GM12878 (cell line): ENCODE measurements around the gene SYTL2. TPM values are rescaled to one million over a fixed set of nuclear protein-coding genes. Genes with fewer than 3 reads are reported as not detected.

Experiments used
- ATAC-seq: fragments of 200-7000 bp; cut with Tn5 transposase; 3 replicates; pipeline ENCODE4 v1.9.1; 2020; ENCODE audit warnings: mild to moderate bottlenecking, moderate library complexity
- BruUV-seq: library from RNA; stranded (reverse); fragments of 400-500 nt; replicated peaks from 2 replicates; lab custom pipeline; 2021; lab: Mats Ljungman, UMichigan
- CTCF ChIA-PET: fragments of 300-600 bp; sonication (Branson Sonifier 250); formaldehyde crosslinking; extraction: SDS; loops from one replicate; lab custom pipeline; 2021; ENCODE audit warnings: inconsistent platforms; lab: Yijun Ruan, JAX
- POLR2A ChIA-PET: fragments of 350-600 bp; formaldehyde crosslinking; extraction: SDS; loops from one replicate; lab custom pipeline; 2021; ENCODE audit warnings: inconsistent platforms; lab: Charles Lee
- RAD21 ChIA-PET: fragments of 300-600 bp; sonication (Branson Sonifier 250); formaldehyde crosslinking; loops from one replicate; lab custom pipeline; 2023; ENCODE audit warnings: antibody characterized with exemption; ENCODE audit not compliant: unreplicated experiment; lab: Charles Lee
- SMC1A ChIA-PET: fragments of 300-600 bp; sonication (Branson Sonifier 250); formaldehyde crosslinking; loops from one replicate; lab custom pipeline; 2023; ENCODE audit not compliant: unreplicated experiment, uncharacterized antibody; lab: Charles Lee
- DNase-seq: peaks from one replicate; pipeline ENCODE4 v3.0.0-alpha.2; 2011; ENCODE audit warnings: low read depth, low spot score
- FAIRE-seq: peaks from 3 replicates; lab custom pipeline; 2011; peaks lifted over from hg19 to GRCh38; lab: Jason Lieb, UNC
- H2AFZ ChIP-seq: 2 replicates; pipeline ENCODE4 v1.6.0; 2011; ENCODE audit warnings: low read depth, low read length, control low read depth; ENCODE audit not compliant: control insufficient read depth
- H3K27ac ChIP-seq: 2 replicates; pipeline ENCODE4 v1.5.1; 2011; ENCODE audit warnings: control low read depth; ENCODE audit not compliant: control insufficient read depth, insufficient read depth
- H3K27me3 ChIP-seq, 2 experiments: replicated peaks in 1 of 2; 2 replicates each; pipeline versions ENCODE4 v1.6.0 to v1.6.1; 2011; ENCODE audit warnings: low read length in 1 of 2; ENCODE audit not compliant: control insufficient read depth in 2 of 2, insufficient read depth in 2 of 2
- H3K36me3 ChIP-seq, 2 experiments: 2 replicates each; pipeline ENCODE4 v1.5.1; 2011; ENCODE audit warnings: low read length in 1 of 2; ENCODE audit not compliant: control insufficient read depth in 2 of 2, insufficient read depth in 2 of 2
- H3K4me1 ChIP-seq: 2 replicates; pipeline ENCODE4 v1.6.1; 2011; ENCODE audit warnings: mild to moderate bottlenecking, low read length, moderate library complexity, mixed read lengths; ENCODE audit not compliant: control insufficient read depth, insufficient read depth
- H3K4me2 ChIP-seq: 2 replicates; pipeline ENCODE4 v1.6.0; 2011; ENCODE audit warnings: control low read depth; ENCODE audit not compliant: control insufficient read depth, insufficient read depth
- H3K4me3 ChIP-seq: fragments of 200-600 bp; sonication (generic); 2 replicates; pipeline ENCODE4 v1.5.1; 2016
- H3K79me2 ChIP-seq: 2 replicates; pipeline ENCODE4 v1.6.0; 2011; ENCODE audit warnings: low read length; ENCODE audit not compliant: control insufficient read depth, insufficient read depth
- H3K9ac ChIP-seq: 2 replicates; pipeline ENCODE4 v1.8.0; 2011; ENCODE audit warnings: low read length, control low read depth, mixed read lengths; ENCODE audit not compliant: control insufficient read depth, insufficient read depth
- H3K9me3 ChIP-seq: replicated peaks from 3 replicates; pipeline ENCODE4 v1.5.1; 2011; ENCODE audit warnings: mild to moderate bottlenecking, low read length; ENCODE audit not compliant: control insufficient read depth, insufficient read depth
- H4K20me1 ChIP-seq: 2 replicates; pipeline ENCODE4 v1.6.0; 2011; ENCODE audit not compliant: control insufficient read depth, insufficient read depth
- BHLHE40 ChIP-seq, 2 experiments: fragments of 450-650 bp in 1 of 2; IDR thresholded peaks; 2 replicates each; pipeline ENCODE4 v1.6.1; 2011 to 2017; ENCODE audit warnings: low read depth in 2 of 2, borderline replicate concordance in 1 of 2, improper control_type of control experiment in 1 of 2, low read length in 1 of 2, mild to moderate bottlenecking in 1 of 2
- CBX5 ChIP-seq: sonication (generic); IDR thresholded peaks from 2 replicates; pipeline ENCODE4 v1.6.1; 2016; ENCODE audit warnings: low read depth, moderate library complexity, mild to moderate bottlenecking, inconsistent platforms
- ESRRA ChIP-seq: IDR thresholded peaks from 2 replicates; pipeline ENCODE4 v1.6.1; 2012; ENCODE audit warnings: mild to moderate bottlenecking, low read length, improper control_type of control experiment
- FOS ChIP-seq: IDR thresholded peaks from 3 replicates; pipeline ENCODE4 v1.6.1; 2011; ENCODE audit warnings: borderline replicate concordance; ENCODE audit not compliant: insufficient read length; ENCODE audit errors: extremely low read depth
- HDAC2 ChIP-seq: fragments of 200-600 bp; sonication (generic); IDR thresholded peaks from 2 replicates; pipeline ENCODE4 v1.6.1; 2017
- NFIC ChIP-seq: IDR thresholded peaks from 2 replicates; pipeline ENCODE4 v1.6.1; 2012; ENCODE audit warnings: low read depth, mild to moderate bottlenecking, inconsistent platforms, low read length, moderate library complexity
- POLR2AphosphoS2 ChIP-seq: IDR thresholded peaks from 2 replicates; pipeline ENCODE4 v1.6.1; 2011; ENCODE audit warnings: low read depth, mild to moderate bottlenecking, low read length, improper control_type of control experiment, moderate library complexity
- RAD21 ChIP-seq: IDR thresholded peaks from 2 replicates; pipeline ENCODE4 v1.6.1; 2011; ENCODE audit warnings: mild to moderate bottlenecking, low read depth, low read length, moderate library complexity; ENCODE audit not compliant: insufficient read depth
- TAF1 ChIP-seq: IDR thresholded peaks from 2 replicates; pipeline ENCODE4 v1.6.1; 2011; ENCODE audit warnings: mild to moderate bottlenecking, low read depth, low read length, borderline replicate concordance
- ZNF217 ChIP-seq: fragments of 450-650 bp; IDR thresholded peaks from 2 replicates; pipeline ENCODE4 v1.6.1; 2017; ENCODE audit warnings: antibody characterized with exemption, mild to moderate bottlenecking
- ZNF384 ChIP-seq: IDR thresholded peaks from 2 replicates; pipeline ENCODE4 v1.6.1; 2012; ENCODE audit warnings: low read depth, mild to moderate bottlenecking, low read length, improper control_type of control experiment, borderline replicate concordance
- WGBS: methylation state at CpG from one replicate; pipeline ENCODE4 v1.1.6; 2016; ENCODE audit warnings: low lambda C conversion rate; ENCODE audit not compliant: insufficient replicate concordance, insufficient coverage; ENCODE audit errors: missing lambda C conversion rate; 5-methylcytosine and 5-hydroxymethylcytosine counted together
- in situ Hi-C: fragments of 300-500 bp; cut with MboI; formaldehyde crosslinking; loops from 9 replicates; pipeline ENCODE4 v1.14.3; 2018; ENCODE audit warnings: mixed read lengths
- intact Hi-C: fragments of 100-400 bp; cut with micrococcal nuclease; formaldehyde crosslinking; loops from one replicate; pipeline ENCODE4 v1.14.2; 2022; ENCODE audit not compliant: unreplicated experiment
- polyA plus RNA-seq, 11 experiments: library from polyadenylated mRNA; depleted of rRNA in 4 of 11; unstranded in 6 of 11; stranded (reverse) in 5 of 11; fragments of >200 nt; fragmentation: Nextera tagmentation in 4 of 11; fragmentation: Illumina TruSeq in 1 of 11; extraction: Ambion mirVana in 4 of 11; extraction: Trizol in 1 of 11; gene quantifications; 1 replicate in 1 of 11; 2 replicates in 10 of 11; pipeline versions ENCODE4 v1.2.1 to v1.2.3, GENCODE V29; 2011 to 2016; ENCODE audit warnings: inconsistent platforms in 2 of 11, missing spikeins in 2 of 11, low read depth in 1 of 11
- total RNA-seq, 4 experiments: library from RNA; depleted of rRNA in 3 of 4; stranded (reverse); fragments of >200 nt in 3 of 4; fragmentation: Illumina TruSeq in 1 of 4; extraction: Trizol in 1 of 4; gene quantifications; 2 replicates each; pipeline versions ENCODE4 v1.2.1 to v1.2.3, GENCODE V29; 2013 to 2021
- TF ChIP-seq, protein P1 (sequence below): IDR thresholded peaks from 2 replicates; pipeline ENCODE4 v1.6.1; 2012; ENCODE audit warnings: low read depth, low read length, improper control_type of control experiment

SYTL2 gene
- total and polyA plus RNA-seq, 10 of the 15 experiments (the other 5 are each of a cell fraction or from before 2014, with no cell fraction given), result 0.02 to 1.4 (median 0.31) TPM; not detected in 2

DNA sequence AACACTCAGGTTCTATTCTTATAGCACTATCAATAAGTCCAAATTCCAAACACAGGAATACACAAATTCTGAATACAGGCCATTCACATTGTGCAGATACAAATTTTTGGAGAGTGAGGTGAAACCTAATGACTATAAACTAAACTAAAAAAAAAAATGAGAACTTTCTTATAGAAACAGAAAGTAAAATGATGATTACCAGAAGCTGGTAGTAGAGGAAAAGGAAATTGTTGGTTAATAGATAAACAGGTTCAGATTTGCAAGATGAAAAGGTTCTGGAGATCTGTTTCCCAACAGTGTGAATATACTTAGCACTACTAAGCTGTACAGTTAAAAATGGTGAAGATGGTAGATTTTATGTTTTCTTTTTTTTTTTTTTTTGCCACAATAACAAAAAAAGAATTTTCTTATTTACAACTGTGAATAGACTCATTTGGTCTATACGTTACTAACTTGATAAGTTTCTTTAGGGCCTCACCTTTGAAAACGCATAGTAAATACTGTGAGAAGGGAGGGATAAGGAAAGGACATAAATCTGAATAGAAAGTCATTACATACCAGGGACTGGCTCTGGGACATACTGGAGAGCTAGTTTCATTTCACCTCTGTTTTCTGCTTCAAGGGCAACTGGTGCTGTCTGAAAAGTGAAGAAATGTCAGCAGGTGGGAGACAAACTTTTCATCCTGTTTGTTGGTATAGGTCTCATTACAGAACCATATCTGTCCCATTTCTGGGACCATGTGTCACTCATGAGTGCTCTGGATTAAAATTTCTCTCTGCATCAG lies 110.8 kb downstream of the SYTL2 start:
- POLR2A ChIA-PET, result interaction anchor here (0.6 to 0.8 kb wide), 2 partner anchors 37 to 256 kb away, joined by 3 to 5 read pairs; no protein-coding TSS in a partner anchor
- Histone ChIP-seq H4K20me1 (no peaks in the 10 kb centered on the region), H3K9me3 (no peaks in the 10 kb centered on the region; the same call in 2 of the 3 replicates), H3K4me3 (no peak overlapping the region), H3K27me3 (no peaks in the 10 kb centered on the region), H3K36me3 (no peaks in the 10 kb centered on the region), H2AFZ (peak overlapping the region; percentile 30), H3K4me2 (peak overlapping the region; percentile 49; the same call in 1 of the 2 replicates), H3K79me2 (no peaks in the 10 kb centered on the region), H3K4me1 (peaks cover 9% of the 10 kb centered on the region), H3K27ac (no peak overlapping the region), H3K9ac (no peak overlapping the region)
- SMC1A ChIA-PET, result interaction anchor here (0.8 to 2.1 kb wide), 5 partner anchors 10 to 162 kb away, joined by 3 to 6 read pairs (median 4); no protein-coding TSS in a partner anchor
- DNase-seq (no peak), ATAC-seq (peak; percentile 86), FAIRE-seq (peak; percentile 13)
- BruUV-seq, result no TSS peak
- TF ChIP-seq ZNF384, result peak; percentile 57; the same call in 1 of the 2 replicates
- TF ChIP-seq RAD21, result no peak
- no peak for TF ChIP-seq POLR2AphosphoS2
- TF ChIP-seq NFIC, result no peak
- CTCF ChIA-PET, result interaction anchor here (0.6 to 1.3 kb wide), 4 partner anchors 11 to 154 kb away, joined by 3 to 5 read pairs (median 4); partner anchors contain the start of gene CCDC83
- intact Hi-C loops (no loop called here), in situ Hi-C loops (no loop called here)
- WGBS, result 75% methylated on average over 2 of the region's 2 CpGs
- RAD21 ChIA-PET, result interaction anchor here (1.0 kb wide), 1 partner anchor 19 kb away, joined by 3 read pairs; no protein-coding TSS in a partner anchor

DNA sequence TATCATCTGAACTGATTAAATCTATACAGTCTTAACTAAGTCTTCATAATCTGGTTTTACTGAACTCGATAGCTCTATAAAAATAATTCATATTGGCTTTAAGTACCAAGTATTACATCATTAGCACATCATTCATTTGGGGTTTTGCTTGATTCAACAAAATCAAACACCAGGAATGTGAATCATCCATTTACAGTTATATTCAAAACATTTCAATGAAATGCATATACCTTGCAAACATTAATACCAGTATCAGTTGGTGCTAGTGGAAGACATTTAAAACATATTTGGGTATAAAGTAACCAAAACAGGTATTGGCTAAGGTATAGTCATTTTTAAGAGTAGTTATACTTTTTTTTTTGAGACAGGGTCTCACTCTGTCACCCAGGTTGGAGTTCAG lies 112.7 kb downstream of the SYTL2 start:
- ATAC-seq (no peak), DNase-seq (no peak), FAIRE-seq (no peak)
- Histone ChIP-seq H3K4me3 (no peak overlapping the region), H3K79me2 (no peaks in the 10 kb centered on the region), H3K36me3 (no peaks in the 10 kb centered on the region), H2AFZ (no peak overlapping the region), H3K27me3 (no peaks in the 10 kb centered on the region), H3K4me2 (no peak overlapping the region), H3K9ac (no peak overlapping the region), H3K9me3 (no peaks in the 10 kb centered on the region; the same call in 2 of the 3 replicates), H4K20me1 (no peaks in the 10 kb centered on the region), H3K4me1 (peaks cover 9% of the 10 kb centered on the region), H3K27ac (no peak overlapping the region)
- POLR2A ChIA-PET, result interaction anchor here (1.2 kb wide), 1 partner anchor 14 kb away, joined by 3 read pairs; no protein-coding TSS in a partner anchor
- no TSS peak for BruUV-seq
- intact Hi-C loops (no loop called here), in situ Hi-C loops (no loop called here)
- TF ChIP-seq, protein P1, sequence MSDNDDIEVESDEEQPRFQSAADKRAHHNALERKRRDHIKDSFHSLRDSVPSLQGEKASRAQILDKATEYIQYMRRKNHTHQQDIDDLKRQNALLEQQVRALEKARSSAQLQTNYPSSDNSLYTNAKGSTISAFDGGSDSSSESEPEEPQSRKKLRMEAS, result no peak
- TF ChIP-seq HDAC2 (no peak), TAF1 (no peak), CBX5 (no peak), ZNF217 (no peak), ESRRA (no peak), FOS (no peak), BHLHE40 (IDR thresholded peaks at IDR 0.05; ENCODE audit: borderline replicate concordance in 1 of 2, low read depth in 2 of 2, low read length in 1 of 2) (no peak)
- CTCF ChIA-PET, result interaction anchor here (1.5 to 4.3 kb wide), 2 partner anchors 13 to 128 kb away, joined by 4 to 27 read pairs; partner anchors contain the start of gene CCDC89
- SMC1A ChIA-PET, result interaction anchor here (2.1 kb wide), 1 partner anchor 8 kb away, joined by 5 read pairs; no protein-coding TSS in a partner anchor
- RAD21 ChIA-PET, result no interaction called here
- 43% methylated on average over 1 of the region's 1 CpG for WGBS
